OCI-LY3 (cell line): ENCODE results near the gene TSPAN15.

ENCODE experiments used
- H2AFZ ChIP-seq: fragments of 200-600, 300-600 bp; shearing (Covaris generic); 2 replicates; pipeline ENCODE4 v1.6.0; 2014; ENCODE audit warnings: antibody characterized with exemption, low read depth, low read length
- H3K27ac ChIP-seq: fragments of 200-600, 300-600 bp; sonication (generic); 2 replicates; pipeline ENCODE4 v1.5.1; 2014; ENCODE audit warnings: mild to moderate bottlenecking, low read length, moderate library complexity, mixed read lengths
- H3K27me3 ChIP-seq: fragments of 200-600, 300-600 bp; sonication (generic); 2 replicates; pipeline ENCODE4 v1.6.1; 2014; ENCODE audit warnings: low read depth, low read length, mixed read lengths
- H3K36me3 ChIP-seq: fragments of 200-600, 300-600 bp; sonication (generic); replicated peaks from 2 replicates; pipeline ENCODE3; 2014; ENCODE audit warnings: low read depth, low read length, mixed read lengths
- H3K4me1 ChIP-seq: fragments of 300-600, 200-600 bp; sonication (generic); 2 replicates; pipeline ENCODE4 v1.6.1; 2014; ENCODE audit warnings: low read length, mixed read lengths
- H3K4me2 ChIP-seq: fragments of 200-600, 300-600 bp; sonication (generic); 2 replicates; pipeline ENCODE4 v1.6.1; 2014; ENCODE audit warnings: low read length, mixed read lengths
- H3K4me3 ChIP-seq: fragments of 300-600, 200-600 bp; sonication (generic); 2 replicates; pipeline ENCODE4 v1.5.1; 2014; ENCODE audit warnings: antibody characterized with exemption, mild to moderate bottlenecking, low read length, moderate library complexity
- H3K79me2 ChIP-seq: fragments of 300-600, 200-600 bp; shearing (Covaris generic); 2 replicates; pipeline ENCODE4 v1.6.1; 2014; ENCODE audit warnings: mild to moderate bottlenecking, low read length, mixed read lengths
- H3K9ac ChIP-seq: fragments of 300-600, 200-600 bp; shearing (Covaris generic); 2 replicates; pipeline ENCODE4 v1.6.0; 2014; ENCODE audit warnings: mild to moderate bottlenecking, low read length, moderate library complexity
- H3K9me3 ChIP-seq: fragments of 200-600, 300-600 bp; shearing (Covaris generic); 2 replicates; pipeline ENCODE4 v1.6.1; 2014; ENCODE audit warnings: low read length, mixed read lengths; ENCODE audit not compliant: insufficient read depth
- H4K20me1 ChIP-seq: fragments of 200-600, 300-600 bp; sonication (generic); 2 replicates; pipeline ENCODE4 v1.6.1; 2016; ENCODE audit warnings: low read length, mixed read lengths; ENCODE audit not compliant: insufficient read depth
- CTCF ChIP-seq: fragments of 200-600, 300-600 bp; sonication (generic); IDR thresholded peaks from 2 replicates; pipeline ENCODE4 v1.5.1; 2014; ENCODE audit warnings: antibody characterized with exemption, low read length, low read depth
- EZH2phosphoT487 ChIP-seq: fragments of 200-600 bp; shearing (Covaris generic); IDR thresholded peaks from 2 replicates; pipeline ENCODE4 v1.6.1; 2018; ENCODE audit warnings: antibody characterized with exemption, mixed run types, low read depth

The TSPAN15 gene

DNA sequence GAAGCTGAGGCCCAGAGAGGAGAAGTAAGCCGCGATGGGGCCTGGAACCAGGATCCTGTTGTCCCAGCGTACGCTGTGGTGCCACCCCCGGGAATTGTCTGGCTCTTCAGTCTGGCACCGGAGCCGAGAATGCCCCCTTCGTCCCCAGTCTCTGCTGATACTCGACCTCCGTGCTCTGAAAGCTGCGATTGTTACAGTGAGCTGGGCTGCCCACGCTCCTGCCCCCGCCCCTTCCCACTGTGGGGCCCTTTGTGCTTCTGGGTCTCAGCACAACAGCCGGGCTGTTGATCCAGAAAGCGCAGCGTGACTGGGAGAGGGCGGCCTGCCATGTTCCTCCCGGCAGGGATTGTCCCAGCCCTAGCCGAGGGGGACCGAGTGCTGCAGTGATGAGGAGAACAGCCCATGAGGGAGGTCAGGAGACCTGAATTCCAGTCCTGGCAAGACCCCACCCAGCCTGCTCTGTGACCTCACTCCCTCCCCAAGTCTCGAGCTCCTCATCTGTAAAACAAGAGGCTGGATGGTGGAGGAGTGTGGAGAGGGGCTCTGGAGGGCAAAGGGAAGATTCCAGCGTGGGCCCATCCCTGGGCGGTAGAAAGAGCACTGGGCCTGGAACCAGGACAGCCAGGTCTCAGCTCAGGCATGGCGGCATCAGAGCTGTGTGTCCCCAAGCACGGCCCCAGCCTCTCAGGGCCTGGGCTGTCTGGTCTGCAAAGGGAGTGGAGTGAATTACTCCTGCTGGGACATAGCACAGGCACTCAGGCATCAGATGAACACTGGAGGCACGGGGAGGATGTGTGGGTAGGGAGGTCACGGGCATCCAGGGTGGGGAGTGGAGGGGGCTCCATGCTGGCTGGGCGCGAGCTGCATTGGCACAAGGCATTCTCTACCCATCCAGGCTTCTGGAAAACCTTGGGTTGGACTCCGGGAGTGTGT, 43.6 kb downstream of the TSPAN15 start:
- Histone ChIP-seq H3K4me3 (no peak overlapping the region), H3K27me3 (no peaks in the 10 kb centered on the region), H3K4me2 (no peak overlapping the region), H3K9me3 (no peaks in the 10 kb centered on the region), H4K20me1 (no peaks in the 10 kb centered on the region), H3K36me3 (no peaks in the 10 kb centered on the region), H2AFZ (no peak overlapping the region), H3K9ac (no peak overlapping the region), H3K79me2 (no peaks in the 10 kb centered on the region), H3K27ac (no peak overlapping the region), H3K4me1 (no peaks in the 10 kb centered on the region)
- TF ChIP-seq EZH2phosphoT487 (no peak), CTCF (no peak)

GRCh38 chr10:69495666-69496065, 44.4 kb downstream of the TSPAN15 start:
- Histone ChIP-seq H2AFZ (no peak overlapping the region), H3K9me3 (no peaks in the 10 kb centered on the region), H3K4me1 (no peaks in the 10 kb centered on the region), H3K79me2 (no peaks in the 10 kb centered on the region), H4K20me1 (no peaks in the 10 kb centered on the region), H3K36me3 (no peaks in the 10 kb centered on the region), H3K9ac (no peak overlapping the region), H3K4me2 (no peak overlapping the region), H3K4me3 (no peak overlapping the region), H3K27ac (no peak overlapping the region), H3K27me3 (no peaks in the 10 kb centered on the region)
- no peak for TF ChIP-seq CTCF
- TF ChIP-seq EZH2phosphoT487: no peak

DNA sequence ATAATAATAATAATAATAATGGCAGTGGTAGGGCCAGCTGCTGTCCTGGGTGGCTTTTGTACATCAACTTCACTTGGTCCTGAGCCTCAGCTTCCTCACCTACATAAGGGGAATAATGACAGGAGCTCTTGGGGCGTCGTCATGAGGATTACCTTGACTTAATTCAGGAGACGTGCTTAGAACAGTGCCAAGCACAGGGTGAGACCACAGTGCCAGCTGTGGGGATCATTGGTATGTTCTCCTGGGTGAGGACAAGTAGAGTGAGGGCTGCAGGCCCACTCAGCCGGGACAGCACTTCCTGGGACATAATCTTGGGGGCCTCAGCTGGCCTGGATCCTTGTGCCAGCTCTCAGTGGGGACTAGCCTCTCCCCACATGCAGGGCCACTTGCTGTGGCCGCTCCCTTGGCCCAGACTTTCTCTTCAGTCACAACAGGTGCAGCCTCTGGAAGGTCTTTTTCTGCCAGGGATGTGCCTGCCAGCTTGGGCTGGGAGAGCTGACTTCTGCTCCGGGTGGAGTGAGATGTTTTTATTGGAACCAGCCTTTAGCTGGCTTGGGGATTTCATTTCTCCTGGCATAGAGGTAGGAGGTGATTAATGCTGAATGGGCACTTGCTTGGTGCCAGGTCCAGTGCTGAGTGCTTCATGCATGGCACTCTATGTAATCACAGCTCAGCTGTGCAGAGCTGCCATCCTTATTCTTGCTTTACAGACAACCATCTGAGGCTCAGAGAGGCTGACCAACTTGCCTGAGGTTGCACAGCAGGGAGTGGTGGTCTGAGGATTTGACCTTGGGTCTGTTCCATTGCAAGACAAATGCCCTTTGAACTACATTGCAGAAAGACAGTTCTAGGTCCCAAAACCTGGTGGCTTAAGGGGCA, 45.3 kb downstream of the TSPAN15 start:
- Histone ChIP-seq H3K4me1 (no peaks in the 10 kb centered on the region), H3K36me3 (no peaks in the 10 kb centered on the region), H3K27ac (no peak overlapping the region), H3K9ac (no peak overlapping the region), H3K27me3 (no peaks in the 10 kb centered on the region), H2AFZ (no peak overlapping the region), H3K4me3 (no peak overlapping the region), H3K9me3 (no peaks in the 10 kb centered on the region), H3K4me2 (no peak overlapping the region), H3K79me2 (no peaks in the 10 kb centered on the region), H4K20me1 (no peaks in the 10 kb centered on the region)
- TF ChIP-seq CTCF (no peak), EZH2phosphoT487 (no peak)

- Histone ChIP-seq H3K79me2 (no peaks in the 10 kb centered on the region), H3K4me3 (no peak overlapping the region), H3K27me3 (no peaks in the 10 kb centered on the region), H3K4me2 (no peak overlapping the region), H3K9me3 (no peaks in the 10 kb centered on the region), H3K36me3 (no peaks in the 10 kb centered on the region), H4K20me1 (no peaks in the 10 kb centered on the region), H2AFZ (no peak overlapping the region), H3K9ac (no peak overlapping the region), H3K27ac (no peak overlapping the region), H3K4me1 (no peaks in the 10 kb centered on the region)
- TF ChIP-seq CTCF: no peak
- no peak for TF ChIP-seq EZH2phosphoT487
These were observed 45.9 kb downstream of the TSPAN15 start for GRCh38 chr10:69497231-69497561.
